Measurements from ENCODE around the gene ABL1. TPM values are rescaled to one million over a fixed set of nuclear protein-coding genes. Genes with fewer than 3 reads are reported as not detected.

ABL1 gene
- total and polyA plus RNA-seq, 2 of the 13 experiments (the other 11 are each of a cell fraction or from before 2014, with no cell fraction given): 10.8 to 20.4 TPM

- no peak for TF ChIP-seq MAZ (IDR thresholded peaks at IDR 0.05; ENCODE audit: borderline replicate concordance, low read depth, low read length)
- TF ChIP-seq MAZ (CRISPR knock-in tag; IDR thresholded peaks at IDR 0.05; ENCODE audit: low read depth): no peak
- TF ChIP-seq ZNF615 (CRISPR knock-in tag; IDR thresholded peaks at IDR 0.05; ENCODE audit: borderline replicate concordance): no peak
- TF ChIP-seq, protein P1, sequence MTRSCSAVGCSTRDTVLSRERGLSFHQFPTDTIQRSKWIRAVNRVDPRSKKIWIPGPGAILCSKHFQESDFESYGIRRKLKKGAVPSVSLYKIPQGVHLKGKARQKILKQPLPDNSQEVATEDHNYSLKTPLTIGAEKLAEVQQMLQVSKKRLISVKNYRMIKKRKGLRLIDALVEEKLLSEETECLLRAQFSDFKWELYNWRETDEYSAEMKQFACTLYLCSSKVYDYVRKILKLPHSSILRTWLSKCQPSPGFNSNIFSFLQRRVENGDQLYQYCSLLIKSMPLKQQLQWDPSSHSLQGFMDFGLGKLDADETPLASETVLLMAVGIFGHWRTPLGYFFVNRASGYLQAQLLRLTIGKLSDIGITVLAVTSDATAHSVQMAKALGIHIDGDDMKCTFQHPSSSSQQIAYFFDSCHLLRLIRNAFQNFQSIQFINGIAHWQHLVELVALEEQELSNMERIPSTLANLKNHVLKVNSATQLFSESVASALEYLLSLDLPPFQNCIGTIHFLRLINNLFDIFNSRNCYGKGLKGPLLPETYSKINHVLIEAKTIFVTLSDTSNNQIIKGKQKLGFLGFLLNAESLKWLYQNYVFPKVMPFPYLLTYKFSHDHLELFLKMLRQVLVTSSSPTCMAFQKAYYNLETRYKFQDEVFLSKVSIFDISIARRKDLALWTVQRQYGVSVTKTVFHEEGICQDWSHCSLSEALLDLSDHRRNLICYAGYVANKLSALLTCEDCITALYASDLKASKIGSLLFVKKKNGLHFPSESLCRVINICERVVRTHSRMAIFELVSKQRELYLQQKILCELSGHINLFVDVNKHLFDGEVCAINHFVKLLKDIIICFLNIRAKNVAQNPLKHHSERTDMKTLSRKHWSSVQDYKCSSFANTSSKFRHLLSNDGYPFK (CRISPR knock-in tag; IDR thresholded peaks at IDR 0.05; ENCODE audit: borderline replicate concordance): no peak
- TF ChIP-seq, protein P2, sequence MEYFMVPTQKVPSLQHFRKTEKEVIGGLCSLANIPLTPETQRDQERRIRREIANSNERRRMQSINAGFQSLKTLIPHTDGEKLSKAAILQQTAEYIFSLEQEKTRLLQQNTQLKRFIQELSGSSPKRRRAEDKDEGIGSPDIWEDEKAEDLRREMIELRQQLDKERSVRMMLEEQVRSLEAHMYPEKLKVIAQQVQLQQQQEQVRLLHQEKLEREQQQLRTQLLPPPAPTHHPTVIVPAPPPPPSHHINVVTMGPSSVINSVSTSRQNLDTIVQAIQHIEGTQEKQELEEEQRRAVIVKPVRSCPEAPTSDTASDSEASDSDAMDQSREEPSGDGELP (IDR thresholded peaks at IDR 0.05; ENCODE audit: borderline replicate concordance, low read depth): no peak
- TF ChIP-seq ZNF720 (CRISPR knock-in tag; IDR thresholded peaks at IDR 0.05): no peak
Measured at GRCh38 chr9:130806327-130806716, 28.7 kb upstream of the ABL1 start (continued).

- DNase-seq (ENCODE audit: low spot score) (no peak), ATAC-seq (no peak), FAIRE-seq (no peak)
- TF ChIP-seq CHD2 (IDR thresholded peaks at IDR 0.05; ENCODE audit: low read depth, low read length) (no peak), XBP1 (CRISPR knock-in tag; IDR thresholded peaks at IDR 0.05) (no peak), SNRNP70 (IDR thresholded peaks at IDR 0.05; ENCODE audit: low read depth, low read length) (no peak), ZNF317 (CRISPR knock-in tag; IDR thresholded peaks at IDR 0.05) (peak; percentile 96), HOXA9 (CRISPR knock-in tag; IDR thresholded peaks at IDR 0.05; ENCODE audit: borderline replicate concordance) (no peak)
- TF ChIP-seq, protein P3, sequence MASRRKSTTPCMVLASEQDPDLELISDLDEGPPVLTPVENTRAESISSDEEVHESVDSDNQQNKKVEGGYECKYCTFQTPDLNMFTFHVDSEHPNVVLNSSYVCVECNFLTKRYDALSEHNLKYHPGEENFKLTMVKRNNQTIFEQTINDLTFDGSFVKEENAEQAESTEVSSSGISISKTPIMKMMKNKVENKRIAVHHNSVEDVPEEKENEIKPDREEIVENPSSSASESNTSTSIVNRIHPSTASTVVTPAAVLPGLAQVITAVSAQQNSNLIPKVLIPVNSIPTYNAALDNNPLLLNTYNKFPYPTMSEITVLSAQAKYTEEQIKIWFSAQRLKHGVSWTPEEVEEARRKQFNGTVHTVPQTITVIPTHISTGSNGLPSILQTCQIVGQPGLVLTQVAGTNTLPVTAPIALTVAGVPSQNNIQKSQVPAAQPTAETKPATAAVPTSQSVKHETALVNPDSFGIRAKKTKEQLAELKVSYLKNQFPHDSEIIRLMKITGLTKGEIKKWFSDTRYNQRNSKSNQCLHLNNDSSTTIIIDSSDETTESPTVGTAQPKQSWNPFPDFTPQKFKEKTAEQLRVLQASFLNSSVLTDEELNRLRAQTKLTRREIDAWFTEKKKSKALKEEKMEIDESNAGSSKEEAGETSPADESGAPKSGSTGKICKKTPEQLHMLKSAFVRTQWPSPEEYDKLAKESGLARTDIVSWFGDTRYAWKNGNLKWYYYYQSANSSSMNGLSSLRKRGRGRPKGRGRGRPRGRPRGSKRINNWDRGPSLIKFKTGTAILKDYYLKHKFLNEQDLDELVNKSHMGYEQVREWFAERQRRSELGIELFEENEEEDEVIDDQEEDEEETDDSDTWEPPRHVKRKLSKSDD (CRISPR knock-in tag; IDR thresholded peaks at IDR 0.05; ENCODE audit: low read depth): no peak
- TF ChIP-seq, protein P4, sequence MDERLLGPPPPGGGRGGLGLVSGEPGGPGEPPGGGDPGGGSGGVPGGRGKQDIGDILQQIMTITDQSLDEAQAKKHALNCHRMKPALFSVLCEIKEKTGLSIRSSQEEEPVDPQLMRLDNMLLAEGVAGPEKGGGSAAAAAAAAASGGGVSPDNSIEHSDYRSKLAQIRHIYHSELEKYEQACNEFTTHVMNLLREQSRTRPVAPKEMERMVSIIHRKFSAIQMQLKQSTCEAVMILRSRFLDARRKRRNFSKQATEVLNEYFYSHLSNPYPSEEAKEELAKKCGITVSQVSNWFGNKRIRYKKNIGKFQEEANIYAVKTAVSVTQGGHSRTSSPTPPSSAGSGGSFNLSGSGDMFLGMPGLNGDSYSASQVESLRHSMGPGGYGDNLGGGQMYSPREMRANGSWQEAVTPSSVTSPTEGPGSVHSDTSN (CRISPR knock-in tag; IDR thresholded peaks at IDR 0.05): no peak
- TF ChIP-seq, protein P5, sequence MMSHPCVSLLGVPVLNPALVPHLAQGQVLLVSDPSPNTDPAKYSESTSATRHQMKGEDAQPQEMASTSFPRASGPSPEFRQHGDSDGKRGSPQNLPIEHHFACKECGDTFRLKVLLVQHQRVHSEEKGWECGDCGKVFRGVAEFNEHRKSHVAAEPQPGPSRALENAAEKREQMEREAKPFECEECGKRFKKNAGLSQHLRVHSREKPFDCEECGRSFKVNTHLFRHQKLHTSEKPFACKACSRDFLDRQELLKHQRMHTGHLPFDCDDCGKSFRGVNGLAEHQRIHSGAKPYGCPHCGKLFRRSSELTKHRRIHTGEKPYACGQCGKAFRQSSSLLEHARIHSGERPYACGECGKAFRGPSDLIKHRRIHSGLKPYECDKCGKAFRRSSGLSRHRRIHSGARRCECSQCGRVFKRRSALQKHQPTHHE (CRISPR knock-in tag; IDR thresholded peaks at IDR 0.05; ENCODE audit: borderline replicate concordance): no peak
- Histone ChIP-seq H3K4me1 (ENCODE audit: insufficient read depth, low read length) (no peaks in the 10 kb centered on the region), H3K27ac (ENCODE audit: extremely low read length, insufficient read depth, low read length) (no peak overlapping the region), H3K4me3 (replicated peaks in 1 of 3; ENCODE audit: insufficient read depth in 1 of 3, low read depth in 2 of 3, low read length in 3 of 3) (no peak overlapping the region), H3K9me3 (ENCODE audit: low read length) (no peaks in the 10 kb centered on the region), H4K20me1 (ENCODE audit: insufficient read depth, low read length) (no peaks in the 10 kb centered on the region), H3K36me3 (replicated peaks in 1 of 2; ENCODE audit: control insufficient read depth in 1 of 2, insufficient read depth in 2 of 2, low read length in 2 of 2) (no peaks in the 10 kb centered on the region), H2AFZ (ENCODE audit: low read length) (no peak overlapping the region), H3K4me2 (ENCODE audit: low read depth, low read length) (no peak overlapping the region), H3K9ac (ENCODE audit: insufficient read depth, low read depth, low read length) (no peak overlapping the region), H3K79me2 (ENCODE audit: insufficient read depth, low read length) (peaks cover 4% of the 10 kb centered on the region), H3K27me3 (ENCODE audit: control insufficient read depth in 1 of 2, insufficient read depth in 2 of 2, low read length in 2 of 2) (no peaks in the 10 kb centered on the region)
- intact Hi-C loops (cut with micrococcal nuclease; ENCODE audit: unreplicated experiment): no loop called here
- POLR2A ChIA-PET: no interaction called here
- BruUV-seq (replicated peaks): no TSS peak
- CTCF ChIA-PET (ENCODE audit: low intra/inter-chr PET ratio, low total read pairs): no interaction called here
- in situ Hi-C loops (cut with HindIII; ENCODE audit: extremely low pct_ligation_motif_present, low pct_unique_long_range_greater_than_20kb): no loop called here
Measured at GRCh38 chr9:130810609-130811136, 24.4 kb upstream of the ABL1 start.

Data from HepG2 (cell line).